Body of pancreas (tissue), 4 donors: Measurements from ENCODE around the gene CDCA3. TPM values are rescaled to one million over a fixed set of nuclear protein-coding genes. Genes with fewer than 3 reads are reported as not detected.
A peak's percentile ranks its signal among the peaks of the same experiment; 100 is the strongest.

ENCODE experiments used
- ATAC-seq: fragments of 150-250 bp; one replicate; pipeline ENCODE4 v1.9.1; 2016
- DNase-seq, 4 donors: peaks; one replicate each; pipeline ENCODE4 v3.0.0-alpha.2; 2019
- H3K27ac ChIP-seq, 4 donors: fragments of 200-600 bp; sonication (generic); 1 replicate in 3 of 4; 2 replicates in 1 of 4; pipeline versions ENCODE4 v1.5.1 to v1.6.1; 2016 to 2019; ENCODE audit warnings: mild to moderate bottlenecking in 1 of 4, mixed read lengths in 1 of 4, moderate library complexity in 1 of 4
- H3K27me3 ChIP-seq, 2 donors: fragments of 200-600 bp; sonication (generic); one replicate each; pipeline ENCODE4 v1.6.0; 2016; ENCODE audit warnings: mild to moderate bottlenecking in 1 of 2
- H3K36me3 ChIP-seq, 2 donors: fragments of 200-600 bp; sonication (generic); replicated peaks in 1 of 2; 2 replicates each; pipeline ENCODE4 v1.5.1; 2016; ENCODE audit warnings: low read depth in 2 of 2; ENCODE audit not compliant: insufficient read depth in 1 of 2
- H3K4me1 ChIP-seq: fragments of 200-600 bp; sonication (generic); one replicate; pipeline ENCODE4 v1.6.0; 2016
- H3K4me3 ChIP-seq, 2 donors: fragments of 200-600 bp; sonication (generic); 1 replicate in 1 of 2; 2 replicates in 1 of 2; pipeline ENCODE4 v1.5.1; 2016 to 2019
- H3K9me3 ChIP-seq, 3 donors: fragments of 200-600 bp; sonication (generic); 1 replicate in 2 of 3; 2 replicates in 1 of 3; pipeline ENCODE4 v1.5.1; 2016
- CTCF ChIP-seq, 7 experiments: fragments of 450-650 bp in 4 of 7; fragments of 200-600 bp in 3 of 7; sonication (generic) in 3 of 7; IDR thresholded peaks; one replicate each; pipeline ENCODE4 v1.5.1; 2016 to 2019; ENCODE audit warnings: antibody characterized with exemption in 7 of 7
- POLR2A ChIP-seq, 3 donors: fragments of 450-650 bp; IDR thresholded peaks; one replicate each; pipeline ENCODE4 v1.6.1; 2016; ENCODE audit warnings: antibody characterized with exemption in 3 of 3, mild to moderate bottlenecking in 2 of 3
- WGBS, 2 donors: methylation state at CpG; one replicate each; pipeline ENCODE4 v1.1.5; 2017; 5-methylcytosine and 5-hydroxymethylcytosine counted together
- intact Hi-C: fragments of 100-400 bp; cut with DNase I; formaldehyde crosslinking; loops from one replicate; pipeline ENCODE4 v1.15.1; 2023
- total RNA-seq, 2 donors: library from RNA; depleted of rRNA; stranded (reverse); fragments of >200 nt; gene quantifications; one replicate each; pipeline ENCODE4 v1.1.0, GENCODE V29; 2016

CDCA3 gene
- total RNA-seq, 2 donors from 2014 or later: 0.52 to 2.3 TPM

- Histone ChIP-seq H3K4me1 (peaks cover 7% of the 10 kb centered on the region), H3K4me3 (no peak overlapping the region), H3K36me3 (no peaks in the 10 kb centered on the region), H3K9me3 (no peaks in the 10 kb centered on the region), H3K27ac (no peak overlapping the region), H3K27me3 (peaks cover 0 to 11% of the 10 kb centered on the region in 2 donors)
- no peak for ATAC-seq
- intact Hi-C loops: no loop called here
- DNase-seq: no peak
- 83 to 88% methylated on average over 10 to 13 of the region's 13 CpGs for WGBS, 2 donors
- no peak for TF ChIP-seq POLR2A (IDR thresholded peaks at IDR 0.05)
- TF ChIP-seq CTCF (IDR thresholded peaks at IDR 0.05): no peak
These were observed 31.7 kb downstream of the CDCA3 start for GRCh38 chr12:6819106-6820030.

GRCh38 chr12:6818645-6819044, 32.4 kb downstream of the CDCA3 start:
- TF ChIP-seq POLR2A (IDR thresholded peaks at IDR 0.05) (no peak), CTCF (IDR thresholded peaks at IDR 0.05) (no peak)
- Histone ChIP-seq H3K4me1 (peaks cover 7% of the 10 kb centered on the region), H3K4me3 (no peak overlapping the region), H3K27me3 (peaks cover 0 to 8% of the 10 kb centered on the region in 2 donors), H3K36me3 (no peaks in the 10 kb centered on the region), H3K9me3 (no peaks in the 10 kb centered on the region), H3K27ac (no peak overlapping the region)
- no peak for DNase-seq
- no peak for ATAC-seq
- WGBS, 2 donors: 67 to 74% methylated on average over 5 of the region's 5 CpGs
- intact Hi-C loops: no loop called here

- DNase-seq (peak in 2 of 4 donors; percentile 43 to 44), ATAC-seq (peak; percentile 17)
- TF ChIP-seq CTCF (IDR thresholded peaks at IDR 0.05): no peak
- no peak for TF ChIP-seq POLR2A (IDR thresholded peaks at IDR 0.05)
- intact Hi-C loops: no loop called here
- 41 to 58% methylated on average over 2 to 10 of the region's 10 CpGs for WGBS, 2 donors
- peaks cover 0 to 8% of the 10 kb centered on the region in 2 donors for H3K27me3 ChIP-seq
- H3K4me1 ChIP-seq: peaks cover 7% of the 10 kb centered on the region
- no peaks in the 10 kb centered on the region for H3K36me3 ChIP-seq
- no peak overlapping the region for H3K27ac ChIP-seq
- H3K4me3 ChIP-seq: no peak overlapping the region
- H3K9me3 ChIP-seq: no peaks in the 10 kb centered on the region
These were observed 32.9 kb downstream of the CDCA3 start for GRCh38 chr12:6818222-6818621.

GRCh38 chr12:6817662-6818157, 33.4 kb downstream of the CDCA3 start:
- 74 to 89% methylated on average over 20 of the region's 20 CpGs for WGBS, 2 donors
- no peak overlapping the region for H3K27ac ChIP-seq
- TF ChIP-seq POLR2A (IDR thresholded peaks at IDR 0.05) (no peak), CTCF (IDR thresholded peaks at IDR 0.05) (no peak)
- peaks cover 0 to 8% of the 10 kb centered on the region in 2 donors for H3K27me3 ChIP-seq
- DNase-seq: no peak
- H3K9me3 ChIP-seq: no peaks in the 10 kb centered on the region
- no peaks in the 10 kb centered on the region for H3K36me3 ChIP-seq
- H3K4me1 ChIP-seq: peaks cover 7% of the 10 kb centered on the region
- intact Hi-C loops: no loop called here
- no peak for ATAC-seq
- no peak overlapping the region for H3K4me3 ChIP-seq
